ENCODE data around the gene FGF10. TPM values are rescaled to one million over a fixed set of nuclear protein-coding genes. Genes with fewer than 3 reads are reported as not detected.
A peak's percentile ranks its signal among the peaks of the same experiment; 100 is the strongest.

The FGF10 gene
- total RNA-seq, result 3.8 and 4.5 TPM in 2 replicates
- long read RNA-seq, transcript FGF10-201 (3 exons, 2,193 nt), result major isoform, 6 of 8 reads
- long read RNA-seq, partial matches to known transcripts, result 1 of 8 reads
- long read RNA-seq, other reads (novel, unspliced or antisense), result 1 of 8 reads

DNA sequence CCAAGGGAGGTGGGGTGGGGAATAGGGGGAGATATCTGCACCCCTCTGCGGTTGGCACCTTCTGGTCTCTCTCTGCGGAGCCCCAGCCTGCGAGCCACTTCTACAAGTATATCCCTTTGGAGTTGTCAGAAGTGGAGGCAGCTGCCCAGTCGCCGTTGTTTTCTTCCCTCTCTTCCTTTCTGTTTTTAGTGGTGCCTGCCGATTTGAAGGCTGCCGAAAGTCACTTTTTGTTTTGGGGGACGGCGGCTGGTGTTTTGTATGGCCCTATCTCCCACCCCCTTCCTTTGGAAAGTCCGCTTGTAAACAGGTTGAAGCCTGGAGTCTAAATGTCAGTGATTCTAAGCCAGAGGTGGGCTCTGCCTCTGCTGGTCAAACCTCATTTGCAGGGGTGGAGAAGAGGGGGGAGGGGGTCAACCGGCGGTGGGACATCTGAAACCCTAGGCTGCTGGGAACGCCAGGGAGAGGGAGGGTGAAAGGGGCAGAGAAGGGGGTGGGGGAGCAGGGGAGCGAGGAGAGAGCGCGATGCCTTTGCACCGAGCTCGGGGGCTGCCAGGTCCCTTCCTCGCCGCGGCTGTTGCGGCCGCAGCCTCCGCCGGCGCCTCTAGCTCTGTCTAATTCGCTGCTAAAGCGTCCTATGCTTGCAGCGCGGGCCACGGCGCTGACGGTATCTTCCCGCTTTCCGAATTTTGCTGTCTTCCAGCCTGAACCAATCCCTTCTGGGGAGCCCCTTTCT lies at the start of gene FGF10:
FGF10 (minus strand) TSS at position 331 of the 733 bp plus-strand sequence. CDS start 738 bp downstream, outside the sequence.
- Mint-ChIP-seq H3K9me3 (no peaks in the 10 kb centered on the region), H3K36me3 (ENCODE audit: low read depth) (no peaks in the 10 kb centered on the region), H3K4me3 (peak within 1 kb of the TSS; percentile 95), H3K4me1 (peaks cover 56% of the 10 kb centered on the region), H3K27ac (ENCODE audit: unreplicated experiment) (peak within 1 kb of the TSS; percentile 51), H3K27me3 (ENCODE audit: low read depth) (peaks cover 65% of the 10 kb centered on the region)
- TF ChIP-seq, protein P1, sequence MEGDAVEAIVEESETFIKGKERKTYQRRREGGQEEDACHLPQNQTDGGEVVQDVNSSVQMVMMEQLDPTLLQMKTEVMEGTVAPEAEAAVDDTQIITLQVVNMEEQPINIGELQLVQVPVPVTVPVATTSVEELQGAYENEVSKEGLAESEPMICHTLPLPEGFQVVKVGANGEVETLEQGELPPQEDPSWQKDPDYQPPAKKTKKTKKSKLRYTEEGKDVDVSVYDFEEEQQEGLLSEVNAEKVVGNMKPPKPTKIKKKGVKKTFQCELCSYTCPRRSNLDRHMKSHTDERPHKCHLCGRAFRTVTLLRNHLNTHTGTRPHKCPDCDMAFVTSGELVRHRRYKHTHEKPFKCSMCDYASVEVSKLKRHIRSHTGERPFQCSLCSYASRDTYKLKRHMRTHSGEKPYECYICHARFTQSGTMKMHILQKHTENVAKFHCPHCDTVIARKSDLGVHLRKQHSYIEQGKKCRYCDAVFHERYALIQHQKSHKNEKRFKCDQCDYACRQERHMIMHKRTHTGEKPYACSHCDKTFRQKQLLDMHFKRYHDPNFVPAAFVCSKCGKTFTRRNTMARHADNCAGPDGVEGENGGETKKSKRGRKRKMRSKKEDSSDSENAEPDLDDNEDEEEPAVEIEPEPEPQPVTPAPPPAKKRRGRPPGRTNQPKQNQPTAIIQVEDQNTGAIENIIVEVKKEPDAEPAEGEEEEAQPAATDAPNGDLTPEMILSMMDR (conservative IDR thresholded peaks at IDR 0.05), result no peak
- DNase-seq (ENCODE audit: low read depth, low spot score), result peak; percentile 41

DNA sequence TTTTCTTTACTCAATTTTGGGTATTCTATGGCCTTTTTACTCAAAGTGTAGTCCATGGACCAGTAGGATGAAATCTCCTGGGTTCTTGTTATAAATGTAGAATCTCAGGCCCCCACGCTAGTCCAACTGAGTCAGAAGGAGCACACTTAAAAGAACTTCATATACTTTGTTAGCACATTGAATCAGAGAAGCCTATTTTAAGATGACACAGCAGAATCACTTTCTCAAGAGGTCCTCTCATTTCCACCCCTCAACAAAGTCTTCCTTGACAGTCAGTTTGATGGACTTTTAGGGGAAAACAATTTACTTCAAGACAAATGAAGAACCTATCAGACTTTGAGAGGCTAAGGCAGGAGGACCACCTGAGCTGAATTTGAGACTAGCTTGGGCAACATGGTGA lies 37.7 kb upstream of the FGF10 start:
- Mint-ChIP-seq H3K27me3 (ENCODE audit: low read depth) (no peaks in the 10 kb centered on the region), H3K4me1 (no peaks in the 10 kb centered on the region), H3K36me3 (ENCODE audit: low read depth) (no peaks in the 10 kb centered on the region), H3K4me3 (no peak overlapping the region), H3K9me3 (no peaks in the 10 kb centered on the region), H3K27ac (ENCODE audit: unreplicated experiment) (no peak overlapping the region)
- TF ChIP-seq, protein P1 (conservative IDR thresholded peaks at IDR 0.05), result no peak
- no peak for DNase-seq (ENCODE audit: low read depth, low spot score)

DNA sequence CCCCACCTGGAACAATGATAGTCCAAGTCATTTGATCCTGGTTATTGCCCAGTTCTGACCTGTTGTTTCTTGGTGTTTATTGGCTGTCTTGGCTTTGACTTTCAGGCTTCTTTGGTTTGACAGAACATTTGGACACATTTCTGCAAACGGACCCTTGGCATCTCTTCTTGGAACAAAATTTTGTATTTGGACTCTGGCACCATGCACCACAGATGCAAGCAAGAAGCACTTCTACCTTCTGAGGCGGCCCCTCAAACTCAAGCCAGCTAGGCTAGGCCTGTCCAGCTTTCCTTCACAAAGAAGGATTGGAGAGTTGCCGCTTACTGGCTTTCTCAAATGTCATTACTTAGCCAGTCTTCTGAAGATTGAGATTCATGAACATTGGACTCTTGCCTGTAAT lies 23.1 kb upstream of the FGF10 start:
- Mint-ChIP-seq H3K4me3 (no peak overlapping the region), H3K36me3 (ENCODE audit: low read depth) (no peaks in the 10 kb centered on the region), H3K27ac (ENCODE audit: unreplicated experiment) (no peak overlapping the region), H3K4me1 (no peaks in the 10 kb centered on the region), H3K9me3 (no peaks in the 10 kb centered on the region), H3K27me3 (ENCODE audit: low read depth) (no peaks in the 10 kb centered on the region)
- TF ChIP-seq, protein P1 (conservative IDR thresholded peaks at IDR 0.05), result no peak
- no peak for DNase-seq (ENCODE audit: low read depth, low spot score)

DNA sequence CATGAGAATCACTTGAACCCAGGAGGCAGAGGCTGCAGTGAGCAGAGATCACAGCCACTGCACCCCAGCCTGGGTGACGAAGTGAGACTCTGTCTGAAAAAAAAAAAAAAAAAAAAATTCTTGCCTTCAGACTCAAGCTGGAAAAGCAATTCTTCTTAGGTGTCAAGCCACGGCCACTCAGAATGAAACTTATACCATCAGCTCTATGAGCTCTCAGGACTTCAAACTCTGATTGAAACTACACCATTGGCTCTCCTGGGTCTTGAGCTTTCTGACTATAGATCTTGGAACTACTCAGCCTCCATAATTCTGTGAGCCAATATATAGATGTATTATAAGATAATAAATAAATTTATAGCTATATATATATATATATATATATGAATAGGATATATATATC lies 12.9 kb upstream of the FGF10 start:
- Mint-ChIP-seq H3K36me3 (ENCODE audit: low read depth) (no peaks in the 10 kb centered on the region), H3K27ac (ENCODE audit: unreplicated experiment) (no peak overlapping the region), H3K9me3 (no peaks in the 10 kb centered on the region), H3K4me1 (no peaks in the 10 kb centered on the region), H3K27me3 (ENCODE audit: low read depth) (no peaks in the 10 kb centered on the region), H3K4me3 (no peak overlapping the region)
- TF ChIP-seq, protein P1 (conservative IDR thresholded peaks at IDR 0.05), result no peak
- DNase-seq (ENCODE audit: low read depth, low spot score), result no peak

DNA sequence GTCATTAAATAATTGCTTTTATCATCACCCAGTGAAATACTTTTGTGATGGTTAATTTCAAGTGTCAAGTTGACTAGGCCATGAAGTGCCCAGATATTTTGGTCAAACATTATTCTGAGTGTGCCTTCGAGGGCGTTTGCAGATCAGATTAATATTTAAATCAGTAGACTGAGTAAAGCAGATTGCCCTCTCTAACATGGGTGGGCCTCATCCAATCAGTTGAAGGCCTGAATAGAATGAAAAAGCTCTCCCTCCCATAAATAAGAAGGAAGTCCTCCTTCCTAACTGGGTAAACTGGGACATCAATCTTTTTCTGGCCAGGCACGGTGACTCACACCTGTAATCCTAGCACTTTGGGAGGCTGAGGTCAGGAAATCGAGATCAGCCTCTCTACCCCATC lies 12.4 kb upstream of the FGF10 start:
- Mint-ChIP-seq H3K27me3 (ENCODE audit: low read depth) (no peaks in the 10 kb centered on the region), H3K4me1 (no peaks in the 10 kb centered on the region), H3K27ac (ENCODE audit: unreplicated experiment) (no peak overlapping the region), H3K9me3 (peaks cover 3% of the 10 kb centered on the region), H3K36me3 (ENCODE audit: low read depth) (no peaks in the 10 kb centered on the region), H3K4me3 (no peak overlapping the region)
- no peak for DNase-seq (ENCODE audit: low read depth, low spot score)
- TF ChIP-seq, protein P1 (conservative IDR thresholded peaks at IDR 0.05), result no peak

Measured in neural crest cell (in vitro differentiated cells).